Caco-2 (cell line): ENCODE measurements around the gene IGSF21. TPM values are rescaled to one million over a fixed set of nuclear protein-coding genes. Genes with fewer than 3 reads are reported as not detected.

Experiments used
- BruUV-seq: library from RNA; stranded (reverse); fragments of 400-500 nt; replicated peaks from 2 replicates; lab custom pipeline; 2021; lab: Mats Ljungman, UMichigan
- CTCF ChIA-PET: fragments of 300-600 bp; sonication (Branson Sonifier 250); formaldehyde crosslinking; loops from one replicate; lab custom pipeline; 2022; ENCODE audit warnings: antibody characterized with exemption; lab: Charles Lee
- POLR2A ChIA-PET: fragments of 300-600 bp; sonication (Branson Sonifier 250); formaldehyde crosslinking; loops from one replicate; lab custom pipeline; 2022; ENCODE audit warnings: antibody characterized with exemption; lab: Charles Lee
- DNase-seq, 2 experiments: peaks; one replicate each; pipeline versions ENCODE4 v3.0.0 to v3.0.0-alpha.2; 2020 to 2022
- H3K27me3 ChIP-seq: replicated peaks from 2 replicates; pipeline ENCODE4 v1.6.0; 2011; ENCODE audit warnings: low read length; ENCODE audit not compliant: control insufficient read depth, insufficient read depth
- H3K36me3 ChIP-seq: 2 replicates; pipeline ENCODE4 v1.5.1; 2011; ENCODE audit warnings: low read length; ENCODE audit not compliant: control insufficient read depth, insufficient read depth
- H3K4me1 ChIP-seq: fragments of 250-450 bp; sonication (Bioruptor Pico); 2 replicates; pipeline ENCODE4 v1.5.1; 2020; ENCODE audit warnings: mild to moderate bottlenecking
- H3K4me3 ChIP-seq: 2 replicates; pipeline ENCODE4 v1.5.1; 2011; ENCODE audit warnings: low read depth, mild to moderate bottlenecking, control low read depth, low read length
- H3K9me3 ChIP-seq: fragments of 250-450 bp; sonication (Bioruptor Pico); 2 replicates; pipeline ENCODE4 v1.5.1; 2020; ENCODE audit warnings: mild to moderate bottlenecking, moderate library complexity
- H3K27ac Mint-ChIP-seq: one replicate; pipeline ENCODE4 v1.8.0; 2022; ENCODE audit warnings: mixed read lengths; ENCODE audit not compliant: unreplicated experiment
- H3K27me3 Mint-ChIP-seq: one replicate; pipeline ENCODE4 v1.8.0; 2022; ENCODE audit warnings: mixed read lengths; ENCODE audit not compliant: insufficient read depth, unreplicated experiment
- H3K36me3 Mint-ChIP-seq: one replicate; pipeline ENCODE4 v1.8.0; 2022; ENCODE audit warnings: mild to moderate bottlenecking, mixed read lengths; ENCODE audit not compliant: insufficient read depth, unreplicated experiment
- H3K4me1 Mint-ChIP-seq: one replicate; pipeline ENCODE4 v1.8.0; 2022; ENCODE audit warnings: low read depth, mixed read lengths; ENCODE audit not compliant: unreplicated experiment
- H3K4me3 Mint-ChIP-seq: one replicate; pipeline ENCODE4 v1.8.0; 2022; ENCODE audit warnings: mild to moderate bottlenecking, moderate library complexity, mixed read lengths; ENCODE audit not compliant: unreplicated experiment
- H3K9me3 Mint-ChIP-seq: one replicate; pipeline ENCODE4 v1.8.0; 2022; ENCODE audit warnings: mixed read lengths; ENCODE audit not compliant: unreplicated experiment
- intact Hi-C: fragments of 100-400 bp; cut with micrococcal nuclease; formaldehyde crosslinking; loops from one replicate; pipeline ENCODE4 v1.10.0; 2022; ENCODE audit not compliant: unreplicated experiment
- total RNA-seq: library from RNA; stranded (reverse); gene quantifications from 2 replicates; pipeline ENCODE4 v1.2.3, GENCODE V29; 2022
- TF ChIP-seq, protein P1 (sequence below), 2 experiments: fragments of 200-600 bp in 1 of 2; IDR thresholded peaks; 1 replicate in 1 of 2; 2 replicates in 1 of 2; pipeline versions ENCODE4 v1.5.1 to v1.8.0; 2011 to 2022; ENCODE audit warnings: antibody characterized with exemption in 1 of 2, control low read depth in 1 of 2, inconsistent platforms in 1 of 2, low read depth in 1 of 2, low read length in 1 of 2, mild to moderate bottlenecking in 1 of 2, moderate library complexity in 1 of 2; ENCODE audit not compliant: insufficient read depth in 1 of 2, severe bottlenecking in 1 of 2, unreplicated experiment in 1 of 2

The IGSF21 gene
- total RNA-seq, 1 experiment from 2014 or later, result not detected

DNA sequence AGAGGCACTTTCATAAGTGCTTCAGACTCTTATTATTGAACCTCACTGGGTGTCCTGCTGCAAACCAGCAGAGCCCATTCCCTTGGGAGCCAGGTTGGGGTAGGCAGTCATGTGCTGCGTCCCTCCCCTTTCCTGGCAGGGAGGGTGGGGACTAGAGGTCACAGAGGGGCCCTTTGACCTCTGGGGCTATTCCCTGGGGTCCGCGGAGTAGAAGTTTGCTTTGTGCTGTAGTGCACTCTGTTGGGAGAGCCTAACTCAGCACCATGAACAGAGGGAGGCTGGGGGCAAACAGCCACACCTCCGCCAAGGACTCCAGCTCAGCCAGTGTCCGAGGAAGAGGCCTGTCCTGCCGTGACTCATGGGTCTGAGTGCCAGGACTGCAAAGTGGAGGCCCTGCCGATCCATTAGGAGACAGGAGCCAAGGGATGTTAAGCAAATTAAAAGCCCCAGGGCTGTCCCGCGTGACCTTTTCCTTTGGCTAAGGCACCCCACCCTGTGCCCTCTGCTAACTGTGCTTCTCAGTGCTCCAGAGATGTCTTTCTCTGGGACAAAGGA, 3.0 kb upstream of the IGSF21 start:
- TF ChIP-seq, protein P1, sequence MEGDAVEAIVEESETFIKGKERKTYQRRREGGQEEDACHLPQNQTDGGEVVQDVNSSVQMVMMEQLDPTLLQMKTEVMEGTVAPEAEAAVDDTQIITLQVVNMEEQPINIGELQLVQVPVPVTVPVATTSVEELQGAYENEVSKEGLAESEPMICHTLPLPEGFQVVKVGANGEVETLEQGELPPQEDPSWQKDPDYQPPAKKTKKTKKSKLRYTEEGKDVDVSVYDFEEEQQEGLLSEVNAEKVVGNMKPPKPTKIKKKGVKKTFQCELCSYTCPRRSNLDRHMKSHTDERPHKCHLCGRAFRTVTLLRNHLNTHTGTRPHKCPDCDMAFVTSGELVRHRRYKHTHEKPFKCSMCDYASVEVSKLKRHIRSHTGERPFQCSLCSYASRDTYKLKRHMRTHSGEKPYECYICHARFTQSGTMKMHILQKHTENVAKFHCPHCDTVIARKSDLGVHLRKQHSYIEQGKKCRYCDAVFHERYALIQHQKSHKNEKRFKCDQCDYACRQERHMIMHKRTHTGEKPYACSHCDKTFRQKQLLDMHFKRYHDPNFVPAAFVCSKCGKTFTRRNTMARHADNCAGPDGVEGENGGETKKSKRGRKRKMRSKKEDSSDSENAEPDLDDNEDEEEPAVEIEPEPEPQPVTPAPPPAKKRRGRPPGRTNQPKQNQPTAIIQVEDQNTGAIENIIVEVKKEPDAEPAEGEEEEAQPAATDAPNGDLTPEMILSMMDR (IDR thresholded peaks at IDR 0.05; ENCODE audit: insufficient read depth in 1 of 2, low read depth in 1 of 2, low read length in 1 of 2, severe bottlenecking in 1 of 2, unreplicated experiment in 1 of 2), result no peak
- H3K4me3 Mint-ChIP-seq, result no peak overlapping the region
- intact Hi-C loops, result no loop called here
- Histone ChIP-seq H3K27me3 (no peaks in the 10 kb centered on the region; the same call in 1 of the 2 replicates), H3K4me1 (no peaks in the 10 kb centered on the region), H3K36me3 (no peaks in the 10 kb centered on the region), H3K9me3 (no peaks in the 10 kb centered on the region), H3K4me3 (no peak overlapping the region)
- no peaks in the 10 kb centered on the region for H3K36me3 Mint-ChIP-seq
- POLR2A ChIA-PET, result no interaction called here
- CTCF ChIA-PET, result no interaction called here
- peaks cover 35% of the 10 kb centered on the region for H3K27me3 Mint-ChIP-seq
- no peaks in the 10 kb centered on the region for H3K9me3 Mint-ChIP-seq
- DNase-seq, result no peak
- no peak overlapping the region for H3K27ac Mint-ChIP-seq
- no TSS peak for BruUV-seq
- H3K4me1 Mint-ChIP-seq, result no peaks in the 10 kb centered on the region

DNA sequence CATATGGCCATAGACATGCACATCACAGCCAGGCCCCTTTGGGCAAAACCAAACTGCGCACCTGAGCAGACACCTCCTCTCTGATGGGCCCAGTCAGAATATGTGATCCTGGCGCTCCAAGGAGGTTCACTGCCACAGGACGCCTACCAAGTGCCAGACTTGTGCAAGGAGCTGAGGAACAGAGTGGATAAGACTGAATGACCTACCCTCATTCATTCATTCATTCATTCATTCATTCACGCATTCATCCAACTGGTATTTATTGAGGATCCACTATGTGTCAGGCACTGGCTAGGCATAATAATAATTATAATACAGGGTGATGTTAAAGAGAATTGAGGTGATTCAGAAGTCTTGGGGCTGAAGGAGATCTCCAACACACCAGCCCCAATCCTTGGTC, 2.4 kb upstream of the IGSF21 start:
- no peaks in the 10 kb centered on the region for H3K9me3 Mint-ChIP-seq
- Histone ChIP-seq H3K36me3 (no peaks in the 10 kb centered on the region), H3K4me1 (no peaks in the 10 kb centered on the region), H3K9me3 (no peaks in the 10 kb centered on the region), H3K4me3 (no peak overlapping the region), H3K27me3 (no peaks in the 10 kb centered on the region; the same call in 1 of the 2 replicates)
- H3K36me3 Mint-ChIP-seq, result no peaks in the 10 kb centered on the region
- DNase-seq, result no peak
- intact Hi-C loops, result no loop called here
- no peak overlapping the region for H3K4me3 Mint-ChIP-seq
- no peak overlapping the region for H3K27ac Mint-ChIP-seq
- peaks cover 35% of the 10 kb centered on the region for H3K27me3 Mint-ChIP-seq
- BruUV-seq, result no TSS peak
- TF ChIP-seq, protein P1 (IDR thresholded peaks at IDR 0.05; ENCODE audit: insufficient read depth in 1 of 2, low read depth in 1 of 2, low read length in 1 of 2, severe bottlenecking in 1 of 2, unreplicated experiment in 1 of 2), result no peak
- no peaks in the 10 kb centered on the region for H3K4me1 Mint-ChIP-seq
- ChIA-PET POLR2A (no interaction called here), CTCF (no interaction called here)

DNA sequence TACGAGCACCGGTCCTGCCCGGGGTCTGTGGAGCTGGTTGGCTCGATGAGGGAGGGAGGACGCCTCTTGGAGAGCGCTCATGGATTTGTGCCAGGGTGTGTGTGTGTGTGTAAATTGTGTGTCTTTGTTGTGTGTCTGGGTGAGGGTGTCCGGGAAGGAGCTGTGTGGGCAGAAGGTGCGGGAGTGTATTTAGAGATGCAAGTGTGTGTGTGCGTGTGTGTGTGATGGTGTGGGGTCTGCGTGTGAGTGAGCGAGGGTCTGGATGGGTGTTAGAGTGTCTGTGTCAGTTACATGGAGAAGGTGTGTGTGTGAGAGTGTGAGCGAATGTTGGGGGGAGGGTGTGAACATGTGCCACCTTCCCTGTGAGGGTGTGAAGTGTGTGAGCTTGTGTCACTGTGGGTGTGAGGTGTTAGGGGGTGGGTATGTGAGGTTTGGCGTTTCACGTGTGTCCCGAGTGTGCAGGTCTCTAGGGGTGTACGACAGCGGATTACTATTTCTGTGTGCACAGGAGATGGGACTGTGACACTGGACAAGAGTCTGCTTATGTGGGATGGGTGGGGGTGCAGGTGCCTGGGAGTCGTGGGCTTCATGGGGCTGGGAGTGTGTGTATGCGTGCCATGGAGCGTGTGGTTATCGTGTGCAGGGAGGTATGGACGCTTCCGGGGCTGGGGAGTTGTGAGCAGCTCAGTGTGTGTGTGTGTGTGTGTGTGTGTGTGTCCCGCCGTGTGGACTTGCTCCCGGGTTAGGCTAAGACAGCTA, 880 bp downstream of the IGSF21 start:
- intact Hi-C loops, result no loop called here
- no peaks in the 10 kb centered on the region for H3K4me1 ChIP-seq
- Mint-ChIP-seq H3K4me3 (no peak overlapping the region), H3K27me3 (peaks cover 25% of the 10 kb centered on the region), H3K4me1 (no peaks in the 10 kb centered on the region), H3K36me3 (no peaks in the 10 kb centered on the region), H3K9me3 (no peaks in the 10 kb centered on the region), H3K27ac (no peak overlapping the region)
- no peak for DNase-seq
- no peaks in the 10 kb centered on the region; the same call in 1 of the 2 replicates for H3K27me3 ChIP-seq
- CTCF ChIA-PET, result interaction anchor here (0.7 kb wide), 1 partner anchor 307 kb away, joined by 5 read pairs; no protein-coding TSS in a partner anchor
- BruUV-seq, result no TSS peak
- no peaks in the 10 kb centered on the region for H3K36me3 ChIP-seq
- TF ChIP-seq, protein P1 (IDR thresholded peaks at IDR 0.05; ENCODE audit: insufficient read depth in 1 of 2, low read depth in 1 of 2, low read length in 1 of 2, severe bottlenecking in 1 of 2, unreplicated experiment in 1 of 2), result no peak
- H3K4me3 ChIP-seq, result no peak overlapping the region
- POLR2A ChIA-PET, result no interaction called here
- no peaks in the 10 kb centered on the region for H3K9me3 ChIP-seq
